Measurements from ENCODE around the gene CTSH. TPM values are rescaled to one million over a fixed set of nuclear protein-coding genes. Genes with fewer than 3 reads are reported as not detected.
A peak's percentile ranks its signal among the peaks of the same experiment; 100 is the strongest.

The CTSH gene
- total RNA-seq, 3 donors from 2014 or later = 29.6 to 57.4 (median 53.8) TPM

DNA sequence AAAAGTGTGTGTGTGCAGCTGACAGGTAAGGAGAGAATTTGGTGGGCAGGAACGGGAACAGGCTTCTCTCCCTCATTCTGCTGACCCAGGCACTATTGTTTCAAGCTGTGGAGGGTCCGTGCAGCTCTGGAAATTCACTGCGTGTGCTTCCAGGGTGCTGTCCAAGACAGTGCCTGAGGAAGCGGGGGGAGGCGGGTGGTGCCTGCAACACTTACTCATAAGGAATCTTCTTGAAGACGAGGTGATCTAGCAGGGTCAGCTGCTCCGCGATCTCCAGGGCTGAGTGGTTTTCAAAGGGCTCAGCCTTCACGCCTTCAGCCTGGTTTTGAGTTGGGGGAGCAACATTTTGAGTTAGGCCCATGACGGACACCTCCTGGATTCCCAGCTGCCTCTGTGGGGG lies 46.6 kb upstream of the CTSH start:
- DNase-seq (no peak), ATAC-seq (no peak)
- Histone ChIP-seq H3K4me3 (no peak overlapping the region), H3K9me3 (no peaks in the 10 kb centered on the region), H3K4me1 (ENCODE audit: low read depth) (no peaks in the 10 kb centered on the region), H3K36me3 (ENCODE audit: low read depth) (no peaks in the 10 kb centered on the region)
- intact Hi-C loops (cut with DNase I, micrococcal nuclease) = no loop called here
- TF ChIP-seq, protein P1, sequence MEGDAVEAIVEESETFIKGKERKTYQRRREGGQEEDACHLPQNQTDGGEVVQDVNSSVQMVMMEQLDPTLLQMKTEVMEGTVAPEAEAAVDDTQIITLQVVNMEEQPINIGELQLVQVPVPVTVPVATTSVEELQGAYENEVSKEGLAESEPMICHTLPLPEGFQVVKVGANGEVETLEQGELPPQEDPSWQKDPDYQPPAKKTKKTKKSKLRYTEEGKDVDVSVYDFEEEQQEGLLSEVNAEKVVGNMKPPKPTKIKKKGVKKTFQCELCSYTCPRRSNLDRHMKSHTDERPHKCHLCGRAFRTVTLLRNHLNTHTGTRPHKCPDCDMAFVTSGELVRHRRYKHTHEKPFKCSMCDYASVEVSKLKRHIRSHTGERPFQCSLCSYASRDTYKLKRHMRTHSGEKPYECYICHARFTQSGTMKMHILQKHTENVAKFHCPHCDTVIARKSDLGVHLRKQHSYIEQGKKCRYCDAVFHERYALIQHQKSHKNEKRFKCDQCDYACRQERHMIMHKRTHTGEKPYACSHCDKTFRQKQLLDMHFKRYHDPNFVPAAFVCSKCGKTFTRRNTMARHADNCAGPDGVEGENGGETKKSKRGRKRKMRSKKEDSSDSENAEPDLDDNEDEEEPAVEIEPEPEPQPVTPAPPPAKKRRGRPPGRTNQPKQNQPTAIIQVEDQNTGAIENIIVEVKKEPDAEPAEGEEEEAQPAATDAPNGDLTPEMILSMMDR (IDR thresholded peaks at IDR 0.05) = no peak

DNA sequence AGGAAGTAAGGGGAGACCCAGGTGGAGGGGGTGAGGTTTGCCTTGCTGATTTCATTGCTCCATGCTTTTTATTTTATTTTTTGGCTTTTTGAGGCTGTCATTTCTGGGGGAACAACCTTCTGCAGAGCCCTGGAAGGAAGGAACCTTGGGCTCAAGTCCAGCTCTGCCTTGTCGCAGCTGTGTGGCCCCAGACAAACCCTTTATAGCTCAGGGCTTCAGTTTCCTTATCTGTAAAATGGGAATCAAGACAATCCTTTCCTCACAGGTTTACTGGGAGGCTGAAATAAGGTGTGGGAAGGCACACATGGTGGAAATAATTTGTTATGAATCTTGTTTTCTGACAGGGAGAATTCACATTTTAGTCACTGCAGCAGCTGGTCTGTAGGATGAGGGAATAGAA lies 45.4 kb upstream of the CTSH start:
- no peaks in the 10 kb centered on the region for H3K36me3 ChIP-seq (ENCODE audit: low read depth)
- no peak overlapping the region for H3K4me3 ChIP-seq
- H3K4me1 ChIP-seq (ENCODE audit: low read depth) = no peaks in the 10 kb centered on the region
- ATAC-seq = no peak
- no peak for DNase-seq
- no peaks in the 10 kb centered on the region for H3K9me3 ChIP-seq
- intact Hi-C loops (cut with DNase I, micrococcal nuclease) = no loop called here
- TF ChIP-seq, protein P1 (IDR thresholded peaks at IDR 0.05) = no peak

DNA sequence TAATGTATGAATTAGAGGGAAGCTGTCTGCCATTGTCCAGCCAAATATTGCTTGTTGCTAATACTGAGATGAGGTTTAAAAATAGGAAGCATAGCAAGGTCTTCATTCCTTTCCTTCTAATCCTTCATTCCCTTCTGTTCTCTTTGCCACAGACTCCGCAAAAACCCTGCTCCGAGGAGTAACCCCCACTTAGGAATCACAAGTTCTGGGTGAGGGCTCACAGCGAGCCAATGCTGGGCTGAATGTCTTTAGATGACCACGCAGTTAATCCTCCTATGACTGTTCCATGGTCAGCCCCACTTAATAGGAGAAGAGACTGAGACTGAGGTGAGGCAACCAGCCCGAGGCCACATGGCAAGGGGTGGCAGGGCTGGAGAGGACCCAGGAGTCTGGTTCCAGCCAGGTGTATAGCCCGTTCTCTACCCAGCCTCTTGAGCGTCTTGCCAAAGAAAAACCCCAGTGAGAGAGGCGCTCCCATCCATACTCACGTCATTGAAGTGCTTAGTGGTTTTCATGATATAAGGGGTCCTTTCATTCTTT lies 44.9 kb upstream of the CTSH start:
- no peaks in the 10 kb centered on the region for H3K9me3 ChIP-seq
- TF ChIP-seq, protein P1 (IDR thresholded peaks at IDR 0.05) = no peak
- ATAC-seq (no peak), DNase-seq (no peak)
- H3K4me3 ChIP-seq = no peak overlapping the region
- no peaks in the 10 kb centered on the region for H3K36me3 ChIP-seq (ENCODE audit: low read depth)
- intact Hi-C loops (cut with DNase I, micrococcal nuclease) = no loop called here
- no peaks in the 10 kb centered on the region for H3K4me1 ChIP-seq (ENCODE audit: low read depth)

DNA sequence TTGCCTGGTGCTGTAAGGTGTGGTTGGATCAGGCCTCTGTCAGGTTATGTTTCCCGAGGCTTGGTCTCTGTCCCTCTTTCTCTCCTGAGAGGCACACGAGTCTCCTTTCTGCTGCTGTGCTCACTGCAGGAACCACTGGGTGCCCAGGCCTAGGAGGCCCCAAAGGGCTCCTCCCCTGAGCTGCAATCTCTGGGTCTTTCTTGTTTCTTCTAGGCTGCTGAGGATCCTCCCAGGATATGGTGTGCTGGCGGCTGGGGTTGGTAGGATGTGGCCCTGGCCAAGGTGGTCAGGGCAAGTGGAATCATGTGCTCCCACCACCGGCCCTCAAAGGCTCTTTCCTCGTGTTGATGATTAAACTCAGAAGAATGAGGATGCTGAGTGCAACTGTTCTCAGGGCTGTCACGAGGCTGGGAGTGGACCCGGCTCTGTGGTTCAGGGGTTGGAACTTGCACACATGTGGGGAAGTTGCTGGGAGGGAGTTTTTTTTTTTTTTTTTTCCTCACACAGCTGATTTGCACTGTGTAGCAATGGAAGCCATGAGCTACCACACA lies 43.6 kb upstream of the CTSH start:
- TF ChIP-seq, protein P1 (IDR thresholded peaks at IDR 0.05) = no peak
- intact Hi-C loops (cut with DNase I, micrococcal nuclease) = no loop called here

DNA sequence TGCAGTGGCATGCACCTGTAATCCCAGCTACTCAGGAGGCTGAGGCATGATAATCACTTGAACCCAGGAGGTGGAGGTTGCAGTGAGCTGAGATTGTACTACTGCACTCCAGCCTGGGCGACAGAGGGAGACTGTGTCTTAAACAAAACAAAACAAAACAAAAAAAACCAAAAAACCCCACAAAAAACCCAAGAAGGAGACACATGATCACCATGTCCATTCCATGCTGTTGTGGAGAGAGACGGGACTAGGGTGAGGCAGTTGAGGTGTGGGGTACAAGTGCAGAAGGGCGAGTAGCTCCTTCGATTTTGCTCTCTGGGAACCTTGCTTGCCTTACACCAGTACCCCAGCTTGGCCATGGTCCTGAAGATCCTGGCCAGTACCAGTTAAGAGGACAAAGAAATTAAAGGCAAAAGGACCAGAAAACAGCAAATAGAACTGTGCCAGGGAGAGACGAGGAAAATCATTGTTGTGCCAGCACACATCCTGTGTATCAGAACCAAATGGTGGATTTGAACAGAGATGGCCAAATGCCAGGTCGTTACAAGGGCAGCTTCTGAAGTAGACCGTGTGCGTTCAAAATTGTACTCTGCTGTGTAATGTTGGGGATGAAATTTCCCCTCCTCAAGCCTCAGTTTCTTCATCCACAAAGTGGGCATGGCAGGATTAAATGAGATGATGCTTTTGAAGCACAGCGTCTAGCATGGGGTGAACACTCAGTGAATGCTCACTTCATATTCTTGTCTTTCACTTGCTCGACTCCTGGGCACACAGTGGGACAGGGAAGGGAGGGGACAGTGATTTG lies 42.9 kb upstream of the CTSH start:
- no peak for ATAC-seq
- no peaks in the 10 kb centered on the region for H3K4me1 ChIP-seq (ENCODE audit: low read depth)
- TF ChIP-seq, protein P1 (IDR thresholded peaks at IDR 0.05) = no peak
- H3K4me3 ChIP-seq = no peak overlapping the region
- intact Hi-C loops (cut with DNase I, micrococcal nuclease) = no loop called here
- H3K9me3 ChIP-seq = no peaks in the 10 kb centered on the region
- H3K36me3 ChIP-seq (ENCODE audit: low read depth) = no peaks in the 10 kb centered on the region
- no peak for DNase-seq

More for the DNA sequence above, 43.6 kb upstream of the CTSH start:
- H3K9me3 ChIP-seq = no peaks in the 10 kb centered on the region
- H3K4me1 ChIP-seq (ENCODE audit: low read depth) = no peaks in the 10 kb centered on the region
- no peaks in the 10 kb centered on the region for H3K36me3 ChIP-seq (ENCODE audit: low read depth)
- DNase-seq (peak; percentile 53 to 79 (median 58)), ATAC-seq (peak; percentile 80)
- no peak overlapping the region for H3K4me3 ChIP-seq

Measured in mucosa of descending colon (tissue), 3 donors.